ENCODE data around the gene ATG10. TPM values are rescaled to one million over a fixed set of nuclear protein-coding genes. Genes with fewer than 3 reads are reported as not detected.

ATG10 gene
- total and polyA plus RNA-seq, 2 experiments from 2014 or later: 12.5 to 17.7 TPM

GRCh38 chr5:82022499-82022898 lies 50.7 kb downstream of the ATG10 start:
- ATAC-seq: no peak
- no peaks in the 10 kb centered on the region; the same call in 1 of the 2 replicates for H3F3A ChIP-seq (replicated peaks; ENCODE audit: low read depth)
- no peaks in the 10 kb centered on the region for H3K36me3 Mint-ChIP-seq (ENCODE audit: low read depth)

More at GRCh38 chr5:82022499-82022898, 50.7 kb downstream of the ATG10 start:
- no peaks in the 10 kb centered on the region for H3K27me3 ChIP-seq (ENCODE audit: insufficient read depth)
- Mint-ChIP-seq H3K27me3 (ENCODE audit: insufficient read depth, low read depth, poor library complexity) (no peaks in the 10 kb centered on the region), H3K27ac (no peak overlapping the region), H3K4me1 (peaks cover 41% of the 10 kb centered on the region), H3K4me3 (no peak overlapping the region), H3K9me3 (no peaks in the 10 kb centered on the region)
- H3K9me2 ChIP-seq (ENCODE audit: insufficient read depth): no peaks in the 10 kb centered on the region
- DNase-seq (ENCODE audit: low spot score): no peak
- no peaks in the 10 kb centered on the region for H3K36me3 ChIP-seq (ENCODE audit: insufficient read depth)
- H3K27ac ChIP-seq (ENCODE audit: low read depth): no peak overlapping the region
- TF ChIP-seq ETS1 (IDR thresholded peaks at IDR 0.05): no peak
- no peak for TF ChIP-seq JUNB (IDR thresholded peaks at IDR 0.05; ENCODE audit: unreplicated experiment)
- no peak for TF ChIP-seq EZH2 (IDR thresholded peaks at IDR 0.05; ENCODE audit: low read depth, unreplicated experiment)
- no peak for TF ChIP-seq CTCF (conservative IDR thresholded peaks at IDR 0.05; ENCODE audit: low read depth in 2 of 2)
- TF ChIP-seq NANOG (IDR thresholded peaks at IDR 0.05; ENCODE audit: borderline replicate concordance): no peak
- no peak for TF ChIP-seq ZNF462 (CRISPR knock-in tag; IDR thresholded peaks at IDR 0.05)
- TF ChIP-seq, protein P1, sequence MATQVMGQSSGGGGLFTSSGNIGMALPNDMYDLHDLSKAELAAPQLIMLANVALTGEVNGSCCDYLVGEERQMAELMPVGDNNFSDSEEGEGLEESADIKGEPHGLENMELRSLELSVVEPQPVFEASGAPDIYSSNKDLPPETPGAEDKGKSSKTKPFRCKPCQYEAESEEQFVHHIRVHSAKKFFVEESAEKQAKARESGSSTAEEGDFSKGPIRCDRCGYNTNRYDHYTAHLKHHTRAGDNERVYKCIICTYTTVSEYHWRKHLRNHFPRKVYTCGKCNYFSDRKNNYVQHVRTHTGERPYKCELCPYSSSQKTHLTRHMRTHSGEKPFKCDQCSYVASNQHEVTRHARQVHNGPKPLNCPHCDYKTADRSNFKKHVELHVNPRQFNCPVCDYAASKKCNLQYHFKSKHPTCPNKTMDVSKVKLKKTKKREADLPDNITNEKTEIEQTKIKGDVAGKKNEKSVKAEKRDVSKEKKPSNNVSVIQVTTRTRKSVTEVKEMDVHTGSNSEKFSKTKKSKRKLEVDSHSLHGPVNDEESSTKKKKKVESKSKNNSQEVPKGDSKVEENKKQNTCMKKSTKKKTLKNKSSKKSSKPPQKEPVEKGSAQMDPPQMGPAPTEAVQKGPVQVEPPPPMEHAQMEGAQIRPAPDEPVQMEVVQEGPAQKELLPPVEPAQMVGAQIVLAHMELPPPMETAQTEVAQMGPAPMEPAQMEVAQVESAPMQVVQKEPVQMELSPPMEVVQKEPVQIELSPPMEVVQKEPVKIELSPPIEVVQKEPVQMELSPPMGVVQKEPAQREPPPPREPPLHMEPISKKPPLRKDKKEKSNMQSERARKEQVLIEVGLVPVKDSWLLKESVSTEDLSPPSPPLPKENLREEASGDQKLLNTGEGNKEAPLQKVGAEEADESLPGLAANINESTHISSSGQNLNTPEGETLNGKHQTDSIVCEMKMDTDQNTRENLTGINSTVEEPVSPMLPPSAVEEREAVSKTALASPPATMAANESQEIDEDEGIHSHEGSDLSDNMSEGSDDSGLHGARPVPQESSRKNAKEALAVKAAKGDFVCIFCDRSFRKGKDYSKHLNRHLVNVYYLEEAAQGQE (IDR thresholded peaks at IDR 0.05; ENCODE audit: unreplicated experiment): no peak
- TF ChIP-seq POLR2AphosphoS5 (IDR thresholded peaks at IDR 0.05; ENCODE audit: low read depth): no peak
- no peak overlapping the region for H3K4me3 ChIP-seq
- no peak overlapping the region for H3K4me2 ChIP-seq
- H3K4me1 ChIP-seq (ENCODE audit: insufficient read depth): peaks cover 36% of the 10 kb centered on the region
- H4K20me1 ChIP-seq (replicated peaks; ENCODE audit: insufficient read depth): no peaks in the 10 kb centered on the region
- no peak overlapping the region for H2AFZ ChIP-seq
- peaks cover 7% of the 10 kb centered on the region; the same call in 1 of the 2 replicates for H3K79me2 ChIP-seq (replicated peaks; ENCODE audit: insufficient read depth)
